HFFc6 (cell line): ENCODE measurements around the gene ST8SIA4. TPM values are rescaled to one million over a fixed set of nuclear protein-coding genes. Genes with fewer than 3 reads are reported as not detected.

Experiments used
- DNase-seq: peaks from one replicate; pipeline ENCODE4 v3.0.0-alpha.2; 2018
- H3K27ac Mint-ChIP-seq: 2 replicates; pipeline ENCODE4 v1.8.0; 2020; ENCODE audit warnings: mild to moderate bottlenecking, mixed read lengths
- H3K27me3 Mint-ChIP-seq: 2 replicates; pipeline ENCODE4 v1.8.0; 2021; ENCODE audit warnings: mild to moderate bottlenecking, moderate library complexity, mixed read lengths; ENCODE audit not compliant: insufficient read depth
- H3K36me3 Mint-ChIP-seq: 2 replicates; pipeline ENCODE4 v1.8.0; 2021; ENCODE audit warnings: low read depth, mixed read lengths
- H3K4me1 Mint-ChIP-seq: 2 replicates; pipeline ENCODE4 v1.8.0; 2020; ENCODE audit warnings: low read depth, mixed read lengths
- H3K4me3 Mint-ChIP-seq: 2 replicates; pipeline ENCODE4 v1.8.0; 2020; ENCODE audit warnings: mild to moderate bottlenecking, moderate library complexity, mixed read lengths
- H3K9me3 Mint-ChIP-seq: 2 replicates; pipeline ENCODE4 v1.8.0; 2020; ENCODE audit warnings: mild to moderate bottlenecking, mixed read lengths
- total RNA-seq, 6 experiments: library from RNA; stranded (reverse); fragmentation: NEBNext Ultra II Directional; extraction: Animal tissue kit (Norgen Biotek cat#: 25700); gene quantifications; 2 replicates in 1 of 6; 3 replicates in 5 of 6; pipeline ENCODE4 v1.2.3, GENCODE V29; 2021
- TF ChIP-seq, protein P1 (sequence below): fragments of 200-600 bp; sonication (generic); IDR thresholded peaks from 2 replicates; pipeline ENCODE4 v1.5.0; 2021; ENCODE audit warnings: antibody characterized with exemption, mild to moderate bottlenecking

Gene ST8SIA4
- total RNA-seq, 6 experiments from 2014 or later = not detected

DNA sequence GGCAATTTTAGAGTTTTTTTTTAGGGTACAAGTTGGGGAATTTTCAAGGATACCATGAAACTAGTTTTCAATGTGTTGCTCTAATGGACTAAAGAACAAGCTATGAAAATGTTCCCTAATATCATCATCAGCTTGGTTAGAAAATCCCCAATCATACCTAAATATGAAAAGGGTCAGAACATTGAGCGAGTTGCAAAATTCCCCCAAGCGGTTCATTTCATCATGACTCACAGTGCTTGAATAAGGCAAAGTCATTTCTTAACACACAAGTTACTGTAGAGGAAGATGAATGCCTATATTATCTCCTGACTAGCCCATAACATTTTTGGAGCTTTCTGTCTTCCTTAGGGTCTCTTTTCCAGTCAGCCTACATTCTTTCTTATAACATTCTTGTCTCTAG, 62.7 kb downstream of the ST8SIA4 start:
- H3K27me3 Mint-ChIP-seq = no peaks in the 10 kb centered on the region
- H3K9me3 Mint-ChIP-seq = peaks cover 24% of the 10 kb centered on the region
- DNase-seq = no peak
- H3K36me3 Mint-ChIP-seq = no peaks in the 10 kb centered on the region
- no peaks in the 10 kb centered on the region for H3K4me1 Mint-ChIP-seq
- H3K27ac Mint-ChIP-seq = no peak overlapping the region
- no peak overlapping the region for H3K4me3 Mint-ChIP-seq
- TF ChIP-seq, protein P1, sequence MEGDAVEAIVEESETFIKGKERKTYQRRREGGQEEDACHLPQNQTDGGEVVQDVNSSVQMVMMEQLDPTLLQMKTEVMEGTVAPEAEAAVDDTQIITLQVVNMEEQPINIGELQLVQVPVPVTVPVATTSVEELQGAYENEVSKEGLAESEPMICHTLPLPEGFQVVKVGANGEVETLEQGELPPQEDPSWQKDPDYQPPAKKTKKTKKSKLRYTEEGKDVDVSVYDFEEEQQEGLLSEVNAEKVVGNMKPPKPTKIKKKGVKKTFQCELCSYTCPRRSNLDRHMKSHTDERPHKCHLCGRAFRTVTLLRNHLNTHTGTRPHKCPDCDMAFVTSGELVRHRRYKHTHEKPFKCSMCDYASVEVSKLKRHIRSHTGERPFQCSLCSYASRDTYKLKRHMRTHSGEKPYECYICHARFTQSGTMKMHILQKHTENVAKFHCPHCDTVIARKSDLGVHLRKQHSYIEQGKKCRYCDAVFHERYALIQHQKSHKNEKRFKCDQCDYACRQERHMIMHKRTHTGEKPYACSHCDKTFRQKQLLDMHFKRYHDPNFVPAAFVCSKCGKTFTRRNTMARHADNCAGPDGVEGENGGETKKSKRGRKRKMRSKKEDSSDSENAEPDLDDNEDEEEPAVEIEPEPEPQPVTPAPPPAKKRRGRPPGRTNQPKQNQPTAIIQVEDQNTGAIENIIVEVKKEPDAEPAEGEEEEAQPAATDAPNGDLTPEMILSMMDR = no peak

DNA sequence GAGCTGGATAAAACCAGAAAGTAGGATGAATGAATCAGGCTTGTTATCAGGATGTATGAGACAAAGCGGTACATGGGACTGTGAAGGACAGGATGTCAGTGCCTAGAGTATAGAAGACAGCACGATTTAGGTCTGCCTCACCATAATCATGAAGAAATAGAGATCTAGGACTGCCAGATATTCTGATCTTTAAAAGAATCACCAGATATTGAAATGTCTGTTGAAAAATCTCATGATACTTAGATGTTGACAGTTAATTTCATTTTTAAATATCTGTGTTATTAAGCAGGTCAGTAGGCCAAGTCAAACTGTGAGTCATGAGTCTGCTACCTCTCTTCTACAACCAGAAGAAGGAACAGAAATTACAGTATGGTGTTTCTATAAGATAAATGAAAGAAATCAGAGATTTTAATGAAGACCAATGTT, 65.0 kb downstream of the ST8SIA4 start:
- DNase-seq = no peak
- Mint-ChIP-seq H3K27ac (no peak overlapping the region), H3K27me3 (no peaks in the 10 kb centered on the region), H3K9me3 (peaks cover 29% of the 10 kb centered on the region), H3K4me1 (no peaks in the 10 kb centered on the region), H3K4me3 (no peak overlapping the region), H3K36me3 (no peaks in the 10 kb centered on the region)
- TF ChIP-seq, protein P1 = no peak

GRCh38 chr5:100834519-100834918, 68.6 kb downstream of the ST8SIA4 start:
- no peak for DNase-seq
- H3K9me3 Mint-ChIP-seq = peaks cover 12% of the 10 kb centered on the region
- no peak overlapping the region for H3K27ac Mint-ChIP-seq
- no peaks in the 10 kb centered on the region for H3K4me1 Mint-ChIP-seq
- TF ChIP-seq, protein P1 = no peak
- H3K36me3 Mint-ChIP-seq = no peaks in the 10 kb centered on the region
- no peaks in the 10 kb centered on the region for H3K27me3 Mint-ChIP-seq
- H3K4me3 Mint-ChIP-seq = no peak overlapping the region

GRCh38 chr5:100832252-100833230, 70.5 kb downstream of the ST8SIA4 start:
- Mint-ChIP-seq H3K27me3 (no peaks in the 10 kb centered on the region), H3K27ac (no peak overlapping the region), H3K36me3 (no peaks in the 10 kb centered on the region), H3K4me1 (no peaks in the 10 kb centered on the region), H3K9me3 (peaks cover 7% of the 10 kb centered on the region), H3K4me3 (no peak overlapping the region)
- DNase-seq = no peak
- TF ChIP-seq, protein P1 = no peak

DNA sequence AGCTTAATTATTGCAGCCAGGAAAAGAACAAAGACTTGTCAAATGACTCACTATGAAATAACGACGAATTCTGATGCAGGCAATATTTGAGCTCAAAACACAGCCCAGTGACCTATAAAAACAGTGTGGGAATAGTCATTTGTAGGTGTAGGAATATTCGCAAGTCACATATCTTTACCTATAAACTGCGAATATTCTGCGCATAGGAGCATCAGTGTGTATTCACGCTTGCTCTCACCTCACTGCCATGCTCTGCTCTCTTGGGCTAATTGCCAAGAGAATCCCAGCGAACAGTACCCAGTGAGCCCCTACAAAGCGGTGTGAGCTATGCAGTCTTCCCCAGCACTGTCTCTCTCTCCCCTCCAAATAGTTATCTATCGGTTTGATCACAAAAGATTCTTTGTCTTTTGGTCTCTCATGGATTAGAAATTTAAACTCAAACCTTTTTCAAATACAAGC, 74.2 kb downstream of the ST8SIA4 start:
- TF ChIP-seq, protein P1 = no peak

More for the DNA sequence above, 74.2 kb downstream of the ST8SIA4 start:
- Mint-ChIP-seq H3K27me3 (no peaks in the 10 kb centered on the region), H3K4me1 (no peaks in the 10 kb centered on the region), H3K36me3 (no peaks in the 10 kb centered on the region), H3K4me3 (no peak overlapping the region), H3K9me3 (no peaks in the 10 kb centered on the region), H3K27ac (no peak overlapping the region)
- no peak for DNase-seq
